ENCODE data around the gene PKP1. TPM values are rescaled to one million over a fixed set of nuclear protein-coding genes. Genes with fewer than 3 reads are reported as not detected.

The PKP1 gene
- total and polyA plus RNA-seq, 2 donors (not counting 3 experiments of a cell fraction or from before 2014, with no cell fraction given), result 0.01 TPM; not detected in 1

GRCh38 chr1:201264554-201264953 lies 18.8 kb upstream of the PKP1 start:
- H3K4me3 ChIP-seq (replicated peaks in 1 of 3; ENCODE audit: insufficient read depth in 1 of 3, low read depth in 1 of 3, low read length in 3 of 3), result no peak overlapping the region
- H3K79me2 ChIP-seq (ENCODE audit: control insufficient read depth, insufficient read depth, low read length), result no peaks in the 10 kb centered on the region
- no peak overlapping the region for H3K9ac ChIP-seq (replicated peaks; ENCODE audit: extremely low read depth, insufficient read depth, low read length)
- H3K4me2 ChIP-seq (ENCODE audit: insufficient read depth, low read length), result no peak overlapping the region
- H2AFZ ChIP-seq (ENCODE audit: low read depth, low read length), result no peak overlapping the region
- DNase-seq (ENCODE audit: low read depth, low spot score) (no peak), FAIRE-seq (no peak)
- TF ChIP-seq POLR2AphosphoS5 (IDR thresholded peaks at IDR 0.05; ENCODE audit: insufficient read depth, low read depth, low read length) (no peak), EZH2 (IDR thresholded peaks at IDR 0.05; ENCODE audit: borderline replicate concordance, low read depth, low read length, severe bottlenecking) (no peak), FOS (IDR thresholded peaks at IDR 0.05; ENCODE audit: borderline replicate concordance, insufficient read depth, low read length) (no peak), CTCF (IDR thresholded peaks at IDR 0.05; ENCODE audit: extremely low read depth in 1 of 2, insufficient read depth in 1 of 2, low read depth in 1 of 2, low read length in 2 of 2) (no peak), GATA2 (IDR thresholded peaks at IDR 0.05; ENCODE audit: insufficient read depth, insufficient read length, low read depth, low read length) (no peak), MYC (IDR thresholded peaks at IDR 0.05; ENCODE audit: low read depth, low read length) (no peak), MAX (IDR thresholded peaks at IDR 0.05; ENCODE audit: insufficient read depth, insufficient read length) (no peak), JUN (IDR thresholded peaks at IDR 0.05; ENCODE audit: borderline replicate concordance, insufficient read depth, insufficient read length, low read depth) (no peak), POLR2A (IDR thresholded peaks at IDR 0.05; ENCODE audit: low read depth, low read length) (no peak)
- no peaks in the 10 kb centered on the region for H3K9me1 ChIP-seq (replicated peaks; ENCODE audit: control insufficient read depth, extremely low read depth, insufficient read depth, low read length)
- H3K36me3 ChIP-seq (ENCODE audit: control insufficient read depth in 2 of 2, extremely low read depth in 1 of 2, insufficient read depth in 2 of 2, low read length in 2 of 2), result no peaks in the 10 kb centered on the region
- intact Hi-C loops (cut with micrococcal nuclease) (no loop called here), dilution Hi-C loops (cut with MboI; ENCODE audit: extremely low pct_ligation_motif_present, low sequenced_read_pairs) (no loop called here)
- CTCF ChIA-PET, result interaction anchor here (1.5 to 2.3 kb wide), 2 partner anchors 84 to 97 kb away, joined by 3 to 7 read pairs; no protein-coding TSS in a partner anchor
- no peaks in the 10 kb centered on the region for H3K9me3 ChIP-seq (replicated peaks; ENCODE audit: control insufficient read depth, insufficient read depth, low read length)
- H3K27me3 ChIP-seq (ENCODE audit: control insufficient read depth in 2 of 2, insufficient read depth in 2 of 2, low read length in 2 of 2), result peaks cover 14 to 17% of the 10 kb centered on the region in 2 experiments
- no peak overlapping the region for H3K27ac ChIP-seq (ENCODE audit: insufficient read depth, low read depth, low read length)
- no peaks in the 10 kb centered on the region for H4K20me1 ChIP-seq (replicated peaks; ENCODE audit: control insufficient read depth, extremely low read depth, insufficient read depth, low read length)
- H3K4me1 ChIP-seq (ENCODE audit: control insufficient read depth, extremely low read depth, insufficient read depth, low read length), result no peaks in the 10 kb centered on the region
- POLR2A ChIA-PET, result no interaction called here
- no TSS peak for BruUV-seq (replicated peaks)
